K562 (cell line): ENCODE measurements around the gene SH3D21. TPM values are rescaled to one million over a fixed set of nuclear protein-coding genes. Genes with fewer than 3 reads are reported as not detected.

Experiments used
- CEBPZ ChIP-seq: fragments of 150-350 bp; IDR thresholded peaks from 2 replicates; pipeline ENCODE4 v1.6.1; 2014; ENCODE audit warnings: low read depth, mild to moderate bottlenecking, low read length, borderline replicate concordance
- DIDO1 ChIP-seq: fragments of 450-650 bp; IDR thresholded peaks from 2 replicates; pipeline ENCODE4 v1.6.1; 2016; ENCODE audit warnings: low read depth, missing biosample characterization, missing genetic modification characterization
- E4F1 ChIP-seq: fragments of 250-450 bp; sonication (Bioruptor Pico); IDR thresholded peaks from 2 replicates; pipeline ENCODE4 v1.5.0; 2021; ENCODE audit warnings: mild to moderate bottlenecking, borderline replicate concordance
- ELF2 ChIP-seq: fragments of 250-450 bp; sonication (Bioruptor Pico); IDR thresholded peaks from 2 replicates; pipeline ENCODE4 v1.5.0; 2021; ENCODE audit warnings: mild to moderate bottlenecking
- ELK1 ChIP-seq: sonication (generic); formaldehyde crosslinking; IDR thresholded peaks from 2 replicates; pipeline ENCODE4 v1.8.1; 2022; ENCODE audit warnings: missing genetic modification reagents
- HLTF ChIP-seq: fragments of 450-650 bp; IDR thresholded peaks from 2 replicates; pipeline ENCODE4 v1.6.1; 2016
- HNRNPK ChIP-seq: fragments of 200-400 bp; formaldehyde crosslinking; IDR thresholded peaks from one replicate; pipeline ENCODE4 v1.6.1; 2018; ENCODE audit warnings: mild to moderate bottlenecking, low read depth, low read length; ENCODE audit not compliant: poor library complexity, severe bottlenecking
- ILF3 ChIP-seq: fragments of 450-650 bp; IDR thresholded peaks from 2 replicates; pipeline ENCODE4 v1.6.1; 2018; ENCODE audit warnings: antibody characterized with exemption, mild to moderate bottlenecking, moderate library complexity, borderline replicate concordance
- PTTG1 ChIP-seq: fragments of 450-650 bp; IDR thresholded peaks from 2 replicates; pipeline ENCODE4 v1.6.1; 2016; ENCODE audit warnings: low read depth, mild to moderate bottlenecking, missing genetic modification characterization, missing compliant biosample characterization
- TAF1 ChIP-seq: IDR thresholded peaks from 2 replicates; pipeline ENCODE4 v1.6.1; 2011; ENCODE audit warnings: mild to moderate bottlenecking, low read length, moderate library complexity; ENCODE audit not compliant: insufficient read depth, control insufficient read depth, severe bottlenecking; ENCODE audit errors: extremely low read depth
- TAF15 ChIP-seq: fragments of 200-400 bp; formaldehyde crosslinking; IDR thresholded peaks from 2 replicates; pipeline ENCODE4 v1.6.1; 2017; ENCODE audit warnings: mild to moderate bottlenecking, low read depth, low read length, moderate library complexity
- TAL1 ChIP-seq: fragments of 450-650 bp; IDR thresholded peaks from 2 replicates; pipeline ENCODE4 v1.6.1; 2016; ENCODE audit warnings: mild to moderate bottlenecking
- UBTF ChIP-seq, 2 experiments: IDR thresholded peaks; 2 replicates each; pipeline ENCODE4 v1.6.1; 2012; ENCODE audit warnings: improper control_type of control experiment in 2 of 2, low read depth in 2 of 2, low read length in 2 of 2, borderline replicate concordance in 1 of 2
- ZBTB17 ChIP-seq: fragments of 450-650 bp; formaldehyde crosslinking; IDR thresholded peaks from 2 replicates; pipeline ENCODE4 v1.4.0; 2020; ENCODE audit warnings: mild to moderate bottlenecking
- ZNF717 ChIP-seq: fragments of 250-450 bp; sonication (Bioruptor Pico); IDR thresholded peaks from 2 replicates; pipeline ENCODE4 v1.5.0; 2021
- polyA plus RNA-seq, 8 experiments: library from polyadenylated mRNA; depleted of rRNA in 4 of 8; stranded (reverse) in 5 of 8; unstranded in 3 of 8; fragments of >200 nt; fragmentation: Nextera tagmentation in 2 of 8; fragmentation: Illumina TruSeq in 1 of 8; extraction: Ambion mirVana in 2 of 8; extraction: Trizol in 1 of 8; gene quantifications; 2 replicates each; pipeline versions ENCODE4 v1.2.1 to v1.2.3, GENCODE V29; 2011 to 2014; ENCODE audit warnings: inconsistent platforms in 1 of 8, missing spikeins in 1 of 8
- total RNA-seq, 7 experiments: library from RNA; depleted of rRNA in 6 of 7; stranded (reverse); fragments of >200 nt in 6 of 7; fragmentation: Illumina TruSeq in 2 of 7; extraction: Trizol in 2 of 7; gene quantifications; 2 replicates each; pipeline versions ENCODE4 v1.2.1 to v1.2.3, GENCODE V29; 2011 to 2021; ENCODE audit warnings: low replicate concordance in 1 of 7
- TF ChIP-seq, protein P1 (sequence below): fragments of 450-650 bp; formaldehyde crosslinking; IDR thresholded peaks from 2 replicates; pipeline ENCODE4 v1.4.0; 2020; ENCODE audit warnings: mild to moderate bottlenecking

Gene SH3D21
- total and polyA plus RNA-seq, 9 of the 15 experiments (the other 6 are each of a cell fraction or from before 2014, with no cell fraction given): 0.01 to 4.7 (median 1.8) TPM

DNA sequence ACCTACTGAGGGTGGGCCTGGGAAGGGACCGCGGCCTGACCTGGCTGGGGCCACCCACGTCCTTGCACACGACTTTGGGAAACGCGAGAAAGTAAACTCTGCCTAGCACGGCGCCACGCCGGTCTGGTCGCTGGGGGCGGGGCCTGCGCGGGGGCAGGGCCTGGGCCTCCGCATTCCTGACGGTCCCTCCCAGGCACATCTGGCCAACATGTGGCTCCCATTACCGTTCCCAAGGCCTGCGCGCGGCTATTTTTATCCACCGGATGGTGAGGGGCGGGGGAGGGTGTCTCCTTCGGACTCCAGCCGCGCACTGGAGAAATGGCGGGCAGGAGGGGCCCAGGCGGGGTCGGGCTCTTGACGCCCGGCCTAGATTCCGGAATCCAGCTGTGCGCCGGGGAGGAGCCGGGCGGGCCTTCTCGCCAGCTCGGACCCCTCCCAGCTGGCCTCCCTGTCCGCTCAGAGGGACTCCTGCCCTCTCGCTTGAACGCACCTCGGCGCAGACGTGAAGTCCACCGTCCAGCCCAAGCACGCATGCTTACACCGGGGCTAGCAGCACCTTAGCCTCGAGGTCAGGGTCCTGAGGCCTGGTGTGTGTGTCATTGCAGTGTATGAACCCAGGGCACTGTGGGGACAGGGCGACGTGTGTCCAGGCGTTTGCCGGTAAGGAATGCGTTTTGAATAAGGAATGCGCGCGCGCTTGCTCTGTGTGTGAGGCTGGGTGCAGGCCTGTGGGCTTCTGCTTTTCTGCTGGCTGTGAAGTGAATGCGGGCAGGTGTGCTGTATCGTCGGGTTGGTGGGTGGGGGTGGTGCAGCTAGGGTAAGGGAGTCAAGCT is 15.2 kb downstream of the SH3D21 start (continued):
- TF ChIP-seq UBTF (IDR thresholded peaks at IDR 0.05; ENCODE audit: borderline replicate concordance in 1 of 2, low read depth in 2 of 2, low read length in 2 of 2) (0 out of 4 replicates have a peak, but pooled peaks have one; percentile 45 to 50), HNRNPK (no peak), TAL1 (peak; percentile 10; the same call in 1 of the 2 replicates), ZBTB17 (peak; percentile 67; the same call in 1 of the 2 replicates), TAF15 (no peak; the same call in 1 of the 2 replicates), TAF1 (peak; percentile 70), CEBPZ (no peak), ZNF717 (CRISPR knock-in tag) (no peak), DIDO1 (tag) (no peak), HLTF (no peak; the same call in 1 of the 2 replicates), PTTG1 (no peak), ILF3 (no peak), ELF2 (0 out of 2 replicates have a peak, but pooled peaks have one; percentile 10), E4F1 (CRISPR knock-in tag) (no peak), ELK1 (CRISPR knock-in tag) (no peak)
- TF ChIP-seq, protein P1, sequence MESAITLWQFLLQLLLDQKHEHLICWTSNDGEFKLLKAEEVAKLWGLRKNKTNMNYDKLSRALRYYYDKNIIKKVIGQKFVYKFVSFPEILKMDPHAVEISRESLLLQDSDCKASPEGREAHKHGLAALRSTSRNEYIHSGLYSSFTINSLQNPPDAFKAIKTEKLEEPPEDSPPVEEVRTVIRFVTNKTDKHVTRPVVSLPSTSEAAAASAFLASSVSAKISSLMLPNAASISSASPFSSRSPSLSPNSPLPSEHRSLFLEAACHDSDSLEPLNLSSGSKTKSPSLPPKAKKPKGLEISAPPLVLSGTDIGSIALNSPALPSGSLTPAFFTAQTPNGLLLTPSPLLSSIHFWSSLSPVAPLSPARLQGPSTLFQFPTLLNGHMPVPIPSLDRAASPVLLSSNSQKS (CRISPR knock-in tag): no peak
